ENCODE data around the gene COL21A1.

Gene COL21A1

DNA sequence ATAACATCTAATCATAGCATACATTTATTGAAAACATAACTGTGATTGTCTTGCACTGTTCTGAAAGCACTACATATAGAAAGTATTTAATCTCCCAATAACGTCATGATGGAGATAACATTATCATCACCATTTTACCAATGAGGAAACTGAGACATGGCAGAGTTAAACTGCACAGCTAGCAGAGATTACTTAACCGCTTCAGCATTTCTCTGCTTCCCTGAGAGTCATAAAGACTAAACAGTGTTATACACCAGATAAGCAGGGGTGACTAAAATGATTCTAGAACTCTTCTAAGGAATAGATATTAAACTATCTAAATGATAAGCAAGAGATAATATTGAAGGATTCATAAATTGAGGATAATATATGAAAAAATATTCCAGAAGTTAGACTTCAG, 188.7 kb downstream of the COL21A1 start:
- no peak for DNase-seq
- no peaks in the 10 kb centered on the region for H3K79me1 ChIP-seq (ENCODE audit: low read length)
- no peak overlapping the region for H3K27ac ChIP-seq (ENCODE audit: low read depth, low read length)
- no peaks in the 10 kb centered on the region for H3K4me1 ChIP-seq (ENCODE audit: control insufficient read depth, low read depth, low read length)
- no peak overlapping the region for H3K18ac ChIP-seq (ENCODE audit: low read length)
- H4K5ac ChIP-seq (ENCODE audit: low read length) = no peak overlapping the region
- H3K4me3 ChIP-seq (ENCODE audit: low read length) = no peak overlapping the region
- no peak overlapping the region for H3K9ac ChIP-seq (ENCODE audit: low read length)
- no peak overlapping the region for H2BK5ac ChIP-seq (ENCODE audit: low read length)
- no CpG with 5 or more reads among the region's 2 CpGs for WGBS (ENCODE audit: extremely low coverage, insufficient coverage, low lambda C conversion rate)
- H2BK15ac ChIP-seq (replicated peaks; ENCODE audit: low read depth) = no peak overlapping the region
- no peak overlapping the region for H3K23ac ChIP-seq (ENCODE audit: low read length)
- H3K4me2 ChIP-seq (ENCODE audit: low read length) = no peak overlapping the region
- H2BK120ac ChIP-seq (ENCODE audit: low read depth, low read length) = no peak overlapping the region
- no peak overlapping the region for H2AK5ac ChIP-seq (ENCODE audit: low read length)
- H3K27me3 ChIP-seq (ENCODE audit: insufficient read depth, low read length, poor library complexity) = no peaks in the 10 kb centered on the region
- no peaks in the 10 kb centered on the region for H3K36me3 ChIP-seq (ENCODE audit: control insufficient read depth, insufficient read depth, low read length)
- no peak overlapping the region for H3K56ac ChIP-seq (ENCODE audit: low read length)
- H3K4ac ChIP-seq (ENCODE audit: low read depth, low read length) = no peak overlapping the region
- H3K79me2 ChIP-seq (ENCODE audit: control insufficient read depth, insufficient read depth, low read length) = no peaks in the 10 kb centered on the region
- H4K8ac ChIP-seq (ENCODE audit: low read depth, low read length) = no peak overlapping the region

DNA sequence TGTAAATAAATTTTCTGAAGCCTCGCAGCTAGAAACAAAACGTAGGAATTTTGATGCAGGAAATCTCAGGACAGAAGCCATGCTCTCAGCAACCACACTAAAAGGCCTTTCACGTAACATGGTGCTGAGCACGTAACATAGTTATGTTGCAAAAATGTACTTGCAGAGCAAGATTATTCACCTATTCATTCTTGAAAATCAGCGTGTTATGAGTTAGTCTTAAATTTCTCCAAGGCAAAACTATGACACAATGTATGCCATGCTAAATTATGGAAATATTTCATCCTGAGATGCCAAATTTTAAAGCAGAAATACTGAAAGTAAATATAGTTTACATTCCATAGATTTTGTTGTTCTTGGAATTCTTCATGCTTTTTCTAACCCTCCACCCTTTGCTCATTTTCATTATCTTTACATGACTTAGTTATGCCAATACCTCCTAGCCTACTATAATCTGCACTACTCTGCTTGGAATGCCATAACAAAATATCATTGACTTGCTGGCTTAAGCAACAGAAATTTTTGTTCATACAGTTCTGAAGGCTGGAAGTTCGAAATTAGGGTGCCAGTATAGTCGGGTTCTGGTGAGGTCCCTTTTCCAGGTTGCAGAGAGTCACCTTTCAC, 192.2 kb downstream of the COL21A1 start:
- Histone ChIP-seq H2BK15ac (replicated peaks; ENCODE audit: low read depth) (no peak overlapping the region), H3K27ac (ENCODE audit: low read depth, low read length) (no peak overlapping the region), H3K18ac (ENCODE audit: low read length) (no peak overlapping the region), H3K4ac (ENCODE audit: low read depth, low read length) (no peak overlapping the region), H4K5ac (ENCODE audit: low read length) (no peak overlapping the region), H2BK120ac (ENCODE audit: low read depth, low read length) (no peak overlapping the region), H3K4me3 (ENCODE audit: low read length) (no peak overlapping the region), H3K4me2 (ENCODE audit: low read length) (no peak overlapping the region), H3K36me3 (ENCODE audit: control insufficient read depth, insufficient read depth, low read length) (no peaks in the 10 kb centered on the region), H3K79me2 (ENCODE audit: control insufficient read depth, insufficient read depth, low read length) (no peaks in the 10 kb centered on the region), H2BK5ac (ENCODE audit: low read length) (no peak overlapping the region), H3K79me1 (ENCODE audit: low read length) (no peaks in the 10 kb centered on the region), H3K27me3 (ENCODE audit: insufficient read depth, low read length, poor library complexity) (no peaks in the 10 kb centered on the region), H3K23ac (ENCODE audit: low read length) (no peak overlapping the region), H4K8ac (ENCODE audit: low read depth, low read length) (no peak overlapping the region), H3K56ac (ENCODE audit: low read length) (no peak overlapping the region), H2AK5ac (ENCODE audit: low read length) (no peak overlapping the region), H3K4me1 (ENCODE audit: control insufficient read depth, low read depth, low read length) (no peaks in the 10 kb centered on the region), H3K9ac (ENCODE audit: low read length) (no peak overlapping the region)
- WGBS (ENCODE audit: extremely low coverage, insufficient coverage, low lambda C conversion rate) = no CpG with 5 or more reads among the region's 7 CpGs
- DNase-seq = no peak

DNA sequence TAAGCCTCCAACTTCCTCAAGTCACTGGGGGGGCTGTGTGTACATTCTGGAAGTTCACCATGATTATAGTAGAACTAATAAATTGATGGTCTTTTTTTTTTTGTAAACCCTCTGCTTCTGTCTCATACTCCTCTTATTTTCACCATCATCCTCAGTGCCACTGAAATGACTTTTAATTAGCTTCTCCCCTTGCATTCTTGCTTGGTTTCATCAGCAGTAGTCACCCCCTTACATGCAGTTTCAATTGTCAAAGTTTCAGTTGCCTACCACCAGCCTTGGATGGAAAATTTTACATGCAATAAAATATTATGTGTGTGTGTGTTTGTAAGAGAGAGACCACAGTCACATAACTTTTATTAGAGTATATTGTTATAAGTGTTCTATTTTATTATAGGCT, 196.2 kb downstream of the COL21A1 start:
- Histone ChIP-seq H4K8ac (ENCODE audit: low read depth, low read length) (no peak overlapping the region), H3K27me3 (ENCODE audit: insufficient read depth, low read length, poor library complexity) (no peaks in the 10 kb centered on the region), H4K5ac (ENCODE audit: low read length) (no peak overlapping the region), H2AK5ac (ENCODE audit: low read length) (no peak overlapping the region), H3K56ac (ENCODE audit: low read length) (no peak overlapping the region), H3K4ac (ENCODE audit: low read depth, low read length) (no peak overlapping the region), H3K23ac (ENCODE audit: low read length) (no peak overlapping the region), H2BK15ac (replicated peaks; ENCODE audit: low read depth) (no peak overlapping the region), H3K18ac (ENCODE audit: low read length) (no peak overlapping the region), H2BK120ac (ENCODE audit: low read depth, low read length) (no peak overlapping the region), H3K79me1 (ENCODE audit: low read length) (no peaks in the 10 kb centered on the region), H3K4me2 (ENCODE audit: low read length) (no peak overlapping the region), H3K79me2 (ENCODE audit: control insufficient read depth, insufficient read depth, low read length) (no peaks in the 10 kb centered on the region), H3K9ac (ENCODE audit: low read length) (no peak overlapping the region), H3K4me3 (ENCODE audit: low read length) (no peak overlapping the region), H3K36me3 (ENCODE audit: control insufficient read depth, insufficient read depth, low read length) (no peaks in the 10 kb centered on the region), H2BK5ac (ENCODE audit: low read length) (no peak overlapping the region), H3K4me1 (ENCODE audit: control insufficient read depth, low read depth, low read length) (no peaks in the 10 kb centered on the region), H3K27ac (ENCODE audit: low read depth, low read length) (no peak overlapping the region)
- DNase-seq = no peak

DNA sequence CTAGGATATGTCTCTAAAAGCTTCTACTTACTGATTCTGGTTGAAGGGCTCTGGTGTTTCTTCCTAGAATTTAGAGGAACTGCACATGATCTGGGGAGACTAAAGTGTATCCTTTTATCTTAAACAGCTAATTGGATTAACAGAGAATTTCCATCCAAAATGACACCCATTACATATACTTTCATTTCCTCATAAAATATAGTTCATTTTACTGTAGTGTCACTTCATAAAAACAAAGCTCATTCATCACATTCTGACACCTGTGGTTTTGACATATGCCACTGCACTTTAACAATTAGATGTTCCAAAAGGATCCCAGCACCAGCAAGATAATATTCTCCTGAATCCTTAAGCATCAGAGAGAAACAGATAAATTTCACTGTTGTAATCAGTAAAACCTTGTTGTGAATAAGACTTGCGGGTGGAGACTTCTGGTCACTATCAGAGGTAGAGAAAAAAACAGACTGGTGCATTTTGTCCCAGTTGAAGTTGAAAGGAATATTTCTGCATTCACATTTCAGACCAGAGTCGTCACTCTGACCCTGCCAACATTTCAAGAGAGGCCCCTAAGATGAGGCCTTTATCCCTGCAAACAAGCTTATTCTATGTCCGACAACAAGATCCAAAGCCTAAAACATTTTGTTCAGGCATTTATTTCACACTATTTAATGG, 196.7 kb downstream of the COL21A1 start:
- Histone ChIP-seq H3K4me3 (ENCODE audit: low read length) (no peak overlapping the region), H2AK5ac (ENCODE audit: low read length) (no peak overlapping the region), H2BK120ac (ENCODE audit: low read depth, low read length) (no peak overlapping the region), H3K23ac (ENCODE audit: low read length) (no peak overlapping the region), H3K36me3 (ENCODE audit: control insufficient read depth, insufficient read depth, low read length) (no peaks in the 10 kb centered on the region), H4K5ac (ENCODE audit: low read length) (no peak overlapping the region), H2BK5ac (ENCODE audit: low read length) (no peak overlapping the region), H3K79me1 (ENCODE audit: low read length) (no peaks in the 10 kb centered on the region), H3K4me2 (ENCODE audit: low read length) (no peak overlapping the region), H3K9ac (ENCODE audit: low read length) (no peak overlapping the region), H3K79me2 (ENCODE audit: control insufficient read depth, insufficient read depth, low read length) (no peaks in the 10 kb centered on the region), H3K4ac (ENCODE audit: low read depth, low read length) (no peak overlapping the region), H3K56ac (ENCODE audit: low read length) (no peak overlapping the region), H3K18ac (ENCODE audit: low read length) (no peak overlapping the region), H3K4me1 (ENCODE audit: control insufficient read depth, low read depth, low read length) (no peaks in the 10 kb centered on the region), H3K27ac (ENCODE audit: low read depth, low read length) (no peak overlapping the region), H4K8ac (ENCODE audit: low read depth, low read length) (no peak overlapping the region), H2BK15ac (replicated peaks; ENCODE audit: low read depth) (no peak overlapping the region), H3K27me3 (ENCODE audit: insufficient read depth, low read length, poor library complexity) (no peaks in the 10 kb centered on the region)
- DNase-seq = no peak
- no CpG with 5 or more reads among the region's 3 CpGs for WGBS (ENCODE audit: extremely low coverage, insufficient coverage, low lambda C conversion rate)

DNA sequence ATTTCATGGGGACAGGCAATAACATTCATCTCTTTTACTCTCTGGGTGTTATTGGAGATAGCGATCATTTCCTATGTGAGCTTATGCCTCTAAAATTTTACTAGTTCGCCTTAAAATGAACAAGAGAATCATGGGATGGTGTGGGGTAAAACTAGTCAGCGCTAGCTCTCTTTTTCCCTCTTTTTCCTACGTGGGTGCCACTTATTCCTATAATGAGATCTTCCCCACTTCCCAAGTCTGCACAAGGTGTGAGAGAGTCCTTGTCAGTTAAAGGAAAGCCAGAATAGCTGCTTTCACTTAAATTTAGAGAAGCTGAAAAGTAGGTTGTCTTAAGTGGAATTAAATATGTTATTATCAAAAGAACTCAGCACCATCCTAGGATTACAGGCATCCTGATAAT, 198.8 kb downstream of the COL21A1 start:
- no peak overlapping the region for H3K56ac ChIP-seq (ENCODE audit: low read length)
- no CpG with 5 or more reads among the region's 4 CpGs for WGBS (ENCODE audit: extremely low coverage, insufficient coverage, low lambda C conversion rate)

More for the DNA sequence above, 198.8 kb downstream of the COL21A1 start:
- H2BK15ac ChIP-seq (replicated peaks; ENCODE audit: low read depth) = no peak overlapping the region
- no peaks in the 10 kb centered on the region for H3K27me3 ChIP-seq (ENCODE audit: insufficient read depth, low read length, poor library complexity)
- H4K5ac ChIP-seq (ENCODE audit: low read length) = no peak overlapping the region
- H3K4me2 ChIP-seq (ENCODE audit: low read length) = no peak overlapping the region
- no peak overlapping the region for H3K9ac ChIP-seq (ENCODE audit: low read length)
- H3K4ac ChIP-seq (ENCODE audit: low read depth, low read length) = no peak overlapping the region
- no peaks in the 10 kb centered on the region for H3K36me3 ChIP-seq (ENCODE audit: control insufficient read depth, insufficient read depth, low read length)
- H2BK5ac ChIP-seq (ENCODE audit: low read length) = no peak overlapping the region
- no peak overlapping the region for H4K8ac ChIP-seq (ENCODE audit: low read depth, low read length)
- no peak overlapping the region for H2AK5ac ChIP-seq (ENCODE audit: low read length)
- H3K27ac ChIP-seq (ENCODE audit: low read depth, low read length) = no peak overlapping the region
- H3K4me1 ChIP-seq (ENCODE audit: control insufficient read depth, low read depth, low read length) = no peaks in the 10 kb centered on the region
- no peak overlapping the region for H3K23ac ChIP-seq (ENCODE audit: low read length)
- no peak overlapping the region for H3K4me3 ChIP-seq (ENCODE audit: low read length)
- no peak for DNase-seq
- H2BK120ac ChIP-seq (ENCODE audit: low read depth, low read length) = no peak overlapping the region
- H3K79me1 ChIP-seq (ENCODE audit: low read length) = no peaks in the 10 kb centered on the region
- H3K79me2 ChIP-seq (ENCODE audit: control insufficient read depth, insufficient read depth, low read length) = no peaks in the 10 kb centered on the region
- H3K18ac ChIP-seq (ENCODE audit: low read length) = no peak overlapping the region
